Stimulated activated effector memory CD8-positive, alpha-beta T cell treated with anti-CD3 and anti-CD28 coated beads, Interleukin-12 subunit alpha, Interleukin-12 subunit beta, amount 100 ng/mL, for 72 hours (primary cell): ENCODE results near the gene IFI27L1.

Experiments used
- ATAC-seq: fragments of 150-1000 bp; cut with Tn5 transposase; 2 replicates; pipeline ENCODE4 v1.10.0; 2021
- DNase-seq, 2 donors: peaks; one replicate each; pipeline ENCODE4 v3.0.0; 2021 to 2022; ENCODE audit warnings: low spot score in 2 of 2
- H3K27ac Mint-ChIP-seq: one replicate; pipeline ENCODE4 v1.8.0; 2022; ENCODE audit warnings: mild to moderate bottlenecking, mixed read lengths
- H3K36me3 Mint-ChIP-seq: one replicate; pipeline ENCODE4 v1.8.0; 2022; ENCODE audit warnings: mild to moderate bottlenecking, mixed read lengths
- H3K4me1 Mint-ChIP-seq: one replicate; pipeline ENCODE4 v1.8.0; 2022; ENCODE audit warnings: mixed read lengths
- H3K4me3 Mint-ChIP-seq: one replicate; pipeline ENCODE4 v1.8.0; 2022; ENCODE audit warnings: mild to moderate bottlenecking, mixed read lengths
- H3K9me3 Mint-ChIP-seq: one replicate; pipeline ENCODE4 v1.8.0; 2022; ENCODE audit warnings: mixed read lengths

IFI27L1 gene

DNA sequence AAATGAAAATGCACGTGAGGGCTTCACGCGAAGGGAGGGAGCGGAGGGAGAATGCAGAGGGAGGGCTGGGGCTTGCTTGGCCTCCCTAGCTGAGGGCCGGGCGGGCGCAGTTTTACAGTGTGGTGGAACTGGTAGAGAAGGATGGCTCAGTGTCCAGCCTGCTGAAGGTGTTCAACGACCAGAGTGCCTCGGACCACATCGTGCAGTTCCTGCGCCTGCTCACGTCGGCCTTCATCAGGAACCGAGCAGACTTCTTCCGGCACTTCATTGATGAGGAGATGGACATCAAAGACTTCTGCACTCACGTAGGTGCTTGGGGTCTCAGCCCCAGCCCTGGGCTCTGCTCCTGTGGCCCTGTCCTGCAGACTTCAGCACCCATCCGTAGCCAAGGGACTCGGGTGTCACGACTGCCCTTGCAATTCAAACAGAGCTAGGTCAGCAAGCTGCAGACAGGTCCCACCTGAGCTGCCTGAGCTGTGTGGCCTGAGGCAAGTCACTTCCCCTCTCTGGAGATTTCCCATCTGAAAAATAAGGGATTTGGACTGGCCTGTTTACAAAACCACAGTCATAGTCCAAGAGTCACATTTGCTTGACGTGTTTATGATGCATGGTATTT, 36.5 kb upstream of the IFI27L1 start:
- no peaks in the 10 kb centered on the region for H3K4me1 Mint-ChIP-seq
- DNase-seq (no peak), ATAC-seq (no peak)
- H3K9me3 Mint-ChIP-seq = no peaks in the 10 kb centered on the region
- H3K27ac Mint-ChIP-seq = peak overlapping the region; percentile 74
- peaks cover 66% of the 10 kb centered on the region for H3K36me3 Mint-ChIP-seq
- no peak overlapping the region for H3K4me3 Mint-ChIP-seq

GRCh38 chr14:94045101-94045500, 36.0 kb upstream of the IFI27L1 start:
- H3K4me1 Mint-ChIP-seq = no peaks in the 10 kb centered on the region
- no peak overlapping the region for H3K4me3 Mint-ChIP-seq
- no peak overlapping the region for H3K27ac Mint-ChIP-seq
- peaks cover 71% of the 10 kb centered on the region for H3K36me3 Mint-ChIP-seq
- no peaks in the 10 kb centered on the region for H3K9me3 Mint-ChIP-seq
- no peak for ATAC-seq
- no peak for DNase-seq

DNA sequence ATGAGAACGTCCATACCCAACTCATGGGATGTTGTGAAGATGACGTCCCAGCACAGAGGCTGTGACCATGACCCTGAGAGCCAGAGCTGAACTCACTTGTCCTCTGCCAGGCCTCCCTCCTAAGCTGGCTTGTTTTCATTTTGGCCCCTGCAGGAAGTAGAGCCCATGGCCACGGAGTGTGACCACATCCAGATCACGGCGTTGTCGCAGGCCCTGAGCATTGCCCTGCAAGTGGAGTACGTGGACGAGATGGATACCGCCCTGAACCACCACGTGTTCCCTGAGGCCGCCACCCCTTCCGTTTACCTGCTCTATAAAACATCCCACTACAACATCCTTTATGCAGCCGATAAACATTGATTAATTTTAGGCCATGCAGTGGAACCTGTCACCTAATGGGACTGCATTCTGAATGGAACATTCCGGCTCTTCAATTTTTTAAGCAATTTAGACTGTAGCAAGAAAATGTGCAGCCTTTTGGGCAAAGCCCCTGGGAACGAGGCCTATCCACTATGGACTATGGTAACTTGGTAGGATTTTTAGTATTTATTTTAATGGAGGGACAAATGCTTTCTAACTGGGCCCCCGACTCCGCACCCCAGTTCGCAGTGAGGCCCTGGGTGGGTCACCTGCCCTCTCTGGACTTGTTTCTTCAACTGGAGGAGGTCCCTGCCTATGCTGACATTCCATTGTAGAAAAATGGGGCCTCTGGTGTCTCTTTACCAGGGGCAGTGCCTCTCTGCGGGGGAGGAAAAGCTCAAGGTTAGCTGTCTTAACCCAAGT, 35.4 kb upstream of the IFI27L1 start:
- DNase-seq (no peak), ATAC-seq (no peak)
- H3K4me1 Mint-ChIP-seq = no peaks in the 10 kb centered on the region
- no peaks in the 10 kb centered on the region for H3K9me3 Mint-ChIP-seq
- H3K4me3 Mint-ChIP-seq = no peak overlapping the region
- H3K36me3 Mint-ChIP-seq = peaks cover 77% of the 10 kb centered on the region
- H3K27ac Mint-ChIP-seq = peak overlapping the region; percentile 20

GRCh38 chr14:94046696-94047250, 34.3 kb upstream of the IFI27L1 start:
- Mint-ChIP-seq H3K4me1 (no peaks in the 10 kb centered on the region), H3K4me3 (no peak overlapping the region), H3K27ac (no peak overlapping the region), H3K9me3 (no peaks in the 10 kb centered on the region), H3K36me3 (peaks cover 88% of the 10 kb centered on the region)
- ATAC-seq (no peak), DNase-seq (no peak)

DNA sequence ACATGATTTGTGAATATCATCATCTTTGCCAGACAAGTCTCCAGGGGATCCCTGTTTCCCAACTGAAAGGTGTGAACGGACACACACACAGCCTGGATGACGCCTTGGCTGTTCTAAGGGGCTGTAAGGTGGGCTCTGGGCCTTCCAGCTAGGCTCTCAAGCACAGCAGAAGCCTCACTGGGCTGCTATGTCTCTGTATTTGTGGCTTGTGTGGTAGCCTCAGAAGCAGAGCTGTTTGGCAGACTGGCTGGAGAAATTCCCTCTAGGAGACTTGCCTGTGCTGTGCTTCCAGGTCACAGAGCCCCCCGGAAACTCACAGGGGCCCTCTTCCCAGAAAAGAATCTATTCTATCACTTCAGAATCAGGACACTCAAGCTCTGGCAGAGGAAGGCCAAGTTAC, 33.5 kb upstream of the IFI27L1 start:
- Mint-ChIP-seq H3K4me3 (no peak overlapping the region), H3K9me3 (no peaks in the 10 kb centered on the region), H3K36me3 (peaks cover 96% of the 10 kb centered on the region), H3K27ac (no peak overlapping the region), H3K4me1 (peaks cover 7% of the 10 kb centered on the region)
- ATAC-seq (no peak), DNase-seq (no peak)

GRCh38 chr14:94048691-94049624, 32.2 kb upstream of the IFI27L1 start:
- Mint-ChIP-seq H3K27ac (peak overlapping the region; percentile 5), H3K36me3 (peaks cover 99% of the 10 kb centered on the region), H3K9me3 (no peaks in the 10 kb centered on the region), H3K4me3 (no peak overlapping the region), H3K4me1 (peaks cover 11% of the 10 kb centered on the region)
- DNase-seq = no peak
- ATAC-seq = no peak

- Mint-ChIP-seq H3K4me1 (peaks cover 18% of the 10 kb centered on the region), H3K36me3 (peaks cover 100% of the 10 kb centered on the region), H3K27ac (peak overlapping the region; percentile 5), H3K4me3 (no peak overlapping the region), H3K9me3 (no peaks in the 10 kb centered on the region)
- ATAC-seq (no peak), DNase-seq (no peak)
These were observed 31.5 kb upstream of the IFI27L1 start for GRCh38 chr14:94049625-94050023.

- ATAC-seq (no peak), DNase-seq (no peak)
- peak overlapping the region; percentile 79 for H3K27ac Mint-ChIP-seq
- peaks cover 100% of the 10 kb centered on the region for H3K36me3 Mint-ChIP-seq
- peaks cover 25% of the 10 kb centered on the region for H3K4me1 Mint-ChIP-seq
- no peaks in the 10 kb centered on the region for H3K9me3 Mint-ChIP-seq
- no peak overlapping the region for H3K4me3 Mint-ChIP-seq
These were observed 30.8 kb upstream of the IFI27L1 start for GRCh38 chr14:94050231-94050880.

GRCh38 chr14:94051115-94051514, 30.0 kb upstream of the IFI27L1 start:
- DNase-seq = no peak
- Mint-ChIP-seq H3K4me1 (peaks cover 33% of the 10 kb centered on the region), H3K9me3 (no peaks in the 10 kb centered on the region), H3K27ac (peak overlapping the region; percentile 79), H3K4me3 (no peak overlapping the region), H3K36me3 (peaks cover 100% of the 10 kb centered on the region)
- ATAC-seq = no peak

DNA sequence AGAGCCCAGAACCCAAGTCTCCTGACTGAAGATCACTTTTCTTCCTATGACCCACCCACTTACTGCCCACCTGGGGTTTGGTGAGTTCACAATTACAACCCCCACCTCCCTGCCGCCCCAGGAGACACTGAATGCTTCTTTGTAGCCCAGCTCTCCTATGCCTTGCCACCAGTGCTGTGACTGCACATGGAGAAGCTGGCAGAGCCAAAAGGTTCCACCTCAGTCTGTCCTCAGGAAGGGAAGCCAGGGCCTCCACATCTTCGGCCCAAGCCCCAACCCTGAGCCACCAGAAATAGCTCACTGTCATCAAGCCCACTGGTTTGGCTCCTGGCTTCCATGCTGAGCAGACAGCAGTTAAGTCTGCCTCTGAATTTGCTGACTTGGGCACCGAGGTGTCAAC, 29.3 kb upstream of the IFI27L1 start:
- no peaks in the 10 kb centered on the region for H3K9me3 Mint-ChIP-seq
- DNase-seq (no peak), ATAC-seq (no peak)
- peaks cover 100% of the 10 kb centered on the region for H3K36me3 Mint-ChIP-seq
- H3K27ac Mint-ChIP-seq = peak overlapping the region; percentile 79
- H3K4me1 Mint-ChIP-seq = peaks cover 40% of the 10 kb centered on the region
- H3K4me3 Mint-ChIP-seq = no peak overlapping the region

DNA sequence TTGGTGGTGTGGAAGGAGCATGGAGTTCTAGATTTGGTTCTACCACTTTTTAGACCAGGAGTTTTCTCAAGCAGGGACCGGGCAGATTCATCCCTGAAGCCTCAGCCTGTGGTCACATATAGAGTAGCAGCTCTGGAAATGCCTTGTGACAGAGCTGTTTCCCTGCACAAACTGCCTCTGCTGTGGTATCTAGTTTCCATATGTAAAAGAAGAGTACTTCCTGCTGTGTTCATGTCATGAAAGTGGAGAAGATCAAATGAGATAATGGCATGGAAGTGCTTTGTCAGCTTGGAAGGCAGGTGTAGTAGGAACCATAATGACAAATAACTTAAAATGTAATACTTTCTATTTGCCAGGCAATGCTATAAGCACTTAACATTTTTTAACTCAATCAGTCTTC, 28.9 kb upstream of the IFI27L1 start:
- ATAC-seq (no peak), DNase-seq (no peak)
- H3K9me3 Mint-ChIP-seq = no peaks in the 10 kb centered on the region
- peaks cover 44% of the 10 kb centered on the region for H3K4me1 Mint-ChIP-seq
- H3K4me3 Mint-ChIP-seq = no peak overlapping the region
- peaks cover 100% of the 10 kb centered on the region for H3K36me3 Mint-ChIP-seq
- peak overlapping the region; percentile 79 for H3K27ac Mint-ChIP-seq

GRCh38 chr14:94052662-94053061, 28.4 kb upstream of the IFI27L1 start:
- no peak for DNase-seq
- Mint-ChIP-seq H3K4me1 (peaks cover 48% of the 10 kb centered on the region), H3K27ac (peak overlapping the region; percentile 79), H3K4me3 (no peak overlapping the region), H3K36me3 (peaks cover 100% of the 10 kb centered on the region), H3K9me3 (no peaks in the 10 kb centered on the region)
- no peak for ATAC-seq

GRCh38 chr14:94054401-94054800, 26.7 kb upstream of the IFI27L1 start:
- ATAC-seq (no peak), DNase-seq (no peak)
- peaks cover 100% of the 10 kb centered on the region for H3K36me3 Mint-ChIP-seq
- H3K9me3 Mint-ChIP-seq = no peaks in the 10 kb centered on the region
- peaks cover 63% of the 10 kb centered on the region for H3K4me1 Mint-ChIP-seq
- H3K4me3 Mint-ChIP-seq = no peak overlapping the region
- peak overlapping the region; percentile 90 for H3K27ac Mint-ChIP-seq

- ATAC-seq = no peak
- Mint-ChIP-seq H3K4me3 (no peak overlapping the region), H3K9me3 (no peaks in the 10 kb centered on the region), H3K36me3 (peaks cover 100% of the 10 kb centered on the region), H3K4me1 (peaks cover 64% of the 10 kb centered on the region), H3K27ac (peak overlapping the region; percentile 90)
- no peak for DNase-seq
These were observed 26.2 kb upstream of the IFI27L1 start for GRCh38 chr14:94054936-94055335.
